ENCODE measurements around the gene MMP20.

- no peak for TF ChIP-seq POLR2A (IDR thresholded peaks at IDR 0.05)
- TF ChIP-seq, protein P1, sequence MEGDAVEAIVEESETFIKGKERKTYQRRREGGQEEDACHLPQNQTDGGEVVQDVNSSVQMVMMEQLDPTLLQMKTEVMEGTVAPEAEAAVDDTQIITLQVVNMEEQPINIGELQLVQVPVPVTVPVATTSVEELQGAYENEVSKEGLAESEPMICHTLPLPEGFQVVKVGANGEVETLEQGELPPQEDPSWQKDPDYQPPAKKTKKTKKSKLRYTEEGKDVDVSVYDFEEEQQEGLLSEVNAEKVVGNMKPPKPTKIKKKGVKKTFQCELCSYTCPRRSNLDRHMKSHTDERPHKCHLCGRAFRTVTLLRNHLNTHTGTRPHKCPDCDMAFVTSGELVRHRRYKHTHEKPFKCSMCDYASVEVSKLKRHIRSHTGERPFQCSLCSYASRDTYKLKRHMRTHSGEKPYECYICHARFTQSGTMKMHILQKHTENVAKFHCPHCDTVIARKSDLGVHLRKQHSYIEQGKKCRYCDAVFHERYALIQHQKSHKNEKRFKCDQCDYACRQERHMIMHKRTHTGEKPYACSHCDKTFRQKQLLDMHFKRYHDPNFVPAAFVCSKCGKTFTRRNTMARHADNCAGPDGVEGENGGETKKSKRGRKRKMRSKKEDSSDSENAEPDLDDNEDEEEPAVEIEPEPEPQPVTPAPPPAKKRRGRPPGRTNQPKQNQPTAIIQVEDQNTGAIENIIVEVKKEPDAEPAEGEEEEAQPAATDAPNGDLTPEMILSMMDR (IDR thresholded peaks at IDR 0.05): peak; percentile 58 to 86 (median 74)
Measured at GRCh38 chr11:102666331-102666957, 41.3 kb upstream of the MMP20 start.
